Right renal pelvis (tissue), 4 donors: ENCODE measurements around the gene FN3K. TPM values are rescaled to one million over a fixed set of nuclear protein-coding genes. Genes with fewer than 3 reads are reported as not detected.
A peak's percentile ranks its signal among the peaks of the same experiment; 100 is the strongest.

Experiments used
- DNase-seq, 4 donors: peaks; one replicate each; pipeline ENCODE4 v3.0.0-alpha.2; 2013; ENCODE audit warnings: low read depth in 4 of 4, low spot score in 3 of 4, missing footprints in 1 of 4
- polyA plus RNA-seq, 4 donors: library from polyadenylated mRNA; unstranded; fragments of 120-200 nt; gene quantifications; one replicate each; pipeline ENCODE4 v1.2.1, GENCODE V29; 2013; ENCODE audit not compliant: insufficient read length in 4 of 4

The FN3K gene
- polyA plus RNA-seq, 4 donors: 20.1 to 36.3 (median 24.2) TPM

DNA sequence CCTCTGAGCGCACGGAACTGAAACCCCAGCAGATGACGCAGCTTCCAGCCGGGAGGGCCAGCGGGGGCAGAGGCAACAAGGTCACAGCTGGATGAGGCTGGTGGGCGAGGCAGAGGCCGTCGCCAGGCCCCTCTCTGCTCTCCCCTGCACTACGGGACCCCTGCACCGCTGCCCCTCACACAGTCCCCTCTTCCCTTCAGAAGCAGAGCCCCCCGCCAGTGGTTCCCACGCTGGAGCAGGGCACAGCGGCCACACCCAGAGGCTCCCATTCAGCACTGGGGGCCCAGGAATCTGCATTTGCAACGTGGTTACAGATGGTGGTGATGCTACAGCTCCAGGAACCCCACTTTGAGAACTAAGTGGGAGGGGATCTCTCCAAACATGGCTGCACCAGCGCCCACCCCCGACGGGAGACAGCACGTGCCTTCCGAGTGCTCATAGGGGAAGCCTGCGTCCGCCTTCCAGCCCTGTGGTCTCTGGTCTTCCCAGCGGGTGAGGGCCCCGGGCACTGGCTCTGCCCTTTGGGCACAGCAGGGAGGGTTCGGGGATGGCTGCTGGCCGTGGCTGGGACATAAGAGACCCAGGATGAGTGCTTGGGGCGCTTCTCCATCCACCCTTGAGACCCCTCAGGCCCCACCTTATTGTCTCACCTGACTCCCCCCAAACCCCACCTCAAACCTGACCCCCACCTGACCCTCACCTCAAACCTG, 32.2 kb upstream of the FN3K start:
- no peak for DNase-seq

DNA sequence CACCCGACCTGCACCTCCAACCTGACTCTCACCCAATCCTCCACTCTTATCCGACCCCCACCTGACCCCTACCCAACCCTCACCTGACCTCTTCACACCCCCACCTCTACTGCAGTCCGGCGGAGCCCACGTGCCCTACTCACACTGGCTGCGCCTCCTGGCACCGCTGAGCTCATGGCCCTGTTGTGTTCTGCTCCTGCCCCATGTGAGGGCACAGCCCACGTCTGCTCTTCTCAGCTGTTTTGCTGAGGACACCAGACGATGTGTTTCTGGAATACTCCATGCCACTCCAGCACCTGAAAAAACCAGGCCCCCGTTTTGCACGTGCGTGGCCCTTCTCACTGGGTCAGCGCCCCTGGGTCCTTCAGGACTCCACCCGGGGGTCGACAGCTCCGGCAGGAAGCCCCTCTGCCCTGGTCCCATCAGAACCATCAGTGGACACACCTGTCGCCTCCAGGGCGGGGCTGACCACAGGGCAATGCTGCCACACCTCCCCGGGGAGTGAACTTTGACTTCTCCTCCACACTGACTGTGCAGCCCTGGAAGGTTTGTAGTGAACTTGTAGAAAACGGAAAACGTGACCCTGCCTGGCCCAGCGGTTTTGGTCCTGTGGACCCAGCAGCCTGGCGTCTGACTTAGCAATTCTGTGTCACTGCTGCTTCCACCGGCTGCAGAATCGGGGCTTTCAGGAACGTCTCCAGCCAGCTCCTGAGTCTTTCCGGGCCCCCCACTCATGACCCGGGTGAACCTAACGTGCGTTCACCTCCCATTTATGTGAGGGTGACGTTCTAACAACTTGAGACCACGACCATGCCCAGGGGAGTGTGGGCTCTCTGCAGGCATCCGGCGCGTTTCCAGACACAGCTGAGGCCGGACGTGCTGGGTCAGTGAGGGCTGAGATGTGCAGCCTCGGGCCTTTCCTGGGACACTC, 31.2 kb upstream of the FN3K start:
- DNase-seq: no peak

DNA sequence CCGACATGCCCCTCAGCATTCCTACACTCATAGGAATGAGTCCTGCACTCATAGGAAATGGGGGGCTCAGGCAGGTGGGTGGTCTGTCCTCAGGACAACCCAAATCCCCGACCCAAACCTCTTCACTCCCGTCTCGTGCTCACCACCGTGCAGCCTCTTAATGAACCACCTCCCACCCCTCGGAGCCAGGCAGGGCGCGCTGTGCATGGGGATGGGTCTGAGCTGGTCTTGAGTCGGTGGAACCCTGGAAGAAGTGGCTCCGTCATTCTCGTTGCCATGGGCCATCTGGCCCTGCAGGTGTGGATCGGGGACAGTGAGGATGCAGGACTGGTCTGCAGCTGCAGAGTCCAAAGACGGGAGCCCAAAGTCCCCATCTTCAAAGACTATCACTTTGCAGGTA, 30.5 kb upstream of the FN3K start:
- no peak for DNase-seq

DNA sequence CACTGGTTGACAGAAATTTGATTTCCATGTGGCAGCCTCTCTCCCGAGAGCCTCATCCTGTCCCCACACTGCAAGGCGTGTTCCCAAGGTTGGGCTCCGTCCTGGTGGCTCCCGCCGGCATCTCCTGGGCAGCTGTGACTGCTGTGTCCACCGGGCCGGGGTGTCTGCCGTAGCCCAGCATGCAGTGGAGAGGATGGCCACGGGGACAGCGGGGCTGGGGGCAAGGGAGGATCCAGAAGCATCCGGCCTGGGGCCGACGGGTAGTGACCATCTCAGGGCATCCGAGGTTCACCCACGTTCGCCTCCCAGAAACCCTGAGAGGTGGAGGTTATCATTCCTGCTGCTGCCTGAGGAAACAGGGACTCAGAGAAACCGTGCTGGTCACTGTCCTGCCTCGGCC, 29.7 kb upstream of the FN3K start:
- DNase-seq: no peak

DNA sequence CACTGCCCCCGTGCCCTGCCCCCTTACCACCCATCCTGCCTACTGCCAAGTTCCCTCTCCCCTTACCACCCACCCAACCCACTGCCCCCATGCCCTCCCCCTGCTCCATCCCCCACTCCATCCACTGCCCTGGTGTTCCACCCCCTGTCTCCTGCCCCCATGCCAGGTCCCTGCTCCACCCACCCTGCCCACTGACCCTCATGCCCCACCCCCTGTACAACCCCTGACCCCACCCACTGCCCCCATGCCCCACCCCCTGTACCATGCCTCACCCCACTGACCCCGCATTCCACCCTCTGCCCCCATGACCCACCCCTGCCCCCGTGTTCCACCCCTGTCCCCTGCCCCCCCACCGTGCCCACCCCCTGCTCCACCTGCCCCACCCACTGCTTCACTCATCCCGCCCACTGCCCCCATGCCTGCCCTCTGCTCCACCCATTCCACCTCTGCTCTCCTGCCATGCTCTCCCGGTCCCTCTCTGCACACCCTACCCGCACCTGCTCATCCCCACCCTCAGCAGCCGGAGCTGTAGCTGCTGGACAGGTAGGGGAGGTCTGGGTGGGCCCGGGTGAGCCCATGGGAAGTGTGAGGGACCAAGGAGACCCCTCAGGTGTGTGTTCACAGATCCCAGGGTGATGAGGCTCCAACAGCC, 26.3 kb upstream of the FN3K start:
- DNase-seq: no peak

DNA sequence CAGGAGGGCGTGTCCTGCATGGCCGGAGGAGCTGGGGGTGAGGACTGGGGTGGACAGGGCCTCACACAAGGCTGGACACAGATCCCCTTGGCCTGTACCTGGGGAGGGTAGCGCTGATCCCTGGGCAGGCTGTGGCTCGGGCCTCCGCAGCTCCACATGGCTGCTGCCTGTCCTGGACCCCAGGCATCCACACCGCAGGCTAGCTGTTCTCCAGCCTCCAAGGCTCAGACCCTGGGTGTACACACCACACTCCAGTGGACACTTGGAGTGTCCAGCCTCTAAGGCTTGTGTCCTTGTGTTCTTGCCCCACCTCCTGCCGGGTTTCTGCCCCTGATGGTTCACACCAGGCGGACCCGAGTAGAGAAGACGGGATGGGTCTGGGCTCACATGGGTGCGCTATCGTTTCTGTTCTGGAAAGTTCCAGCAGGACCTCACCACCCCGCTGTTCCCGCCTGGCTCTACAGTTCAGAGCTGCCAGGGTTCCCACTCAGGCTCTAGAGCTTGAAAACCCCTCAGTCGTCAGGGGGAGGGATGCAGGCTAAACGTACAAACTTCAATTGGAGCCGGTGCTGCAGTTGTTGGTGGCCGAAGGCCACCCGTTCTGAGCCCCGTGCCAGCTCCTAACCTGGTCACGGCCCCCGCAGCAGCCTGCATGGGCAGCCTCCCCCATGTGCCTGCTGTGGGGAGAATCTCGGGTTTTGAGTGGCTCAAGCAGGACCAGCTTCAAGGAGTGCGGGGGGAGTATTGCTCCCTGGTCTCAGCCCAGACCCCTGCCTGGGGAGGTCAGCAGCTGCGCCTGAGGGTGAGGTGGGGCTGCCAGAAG, 25.5 kb upstream of the FN3K start:
- DNase-seq: no peak

DNA sequence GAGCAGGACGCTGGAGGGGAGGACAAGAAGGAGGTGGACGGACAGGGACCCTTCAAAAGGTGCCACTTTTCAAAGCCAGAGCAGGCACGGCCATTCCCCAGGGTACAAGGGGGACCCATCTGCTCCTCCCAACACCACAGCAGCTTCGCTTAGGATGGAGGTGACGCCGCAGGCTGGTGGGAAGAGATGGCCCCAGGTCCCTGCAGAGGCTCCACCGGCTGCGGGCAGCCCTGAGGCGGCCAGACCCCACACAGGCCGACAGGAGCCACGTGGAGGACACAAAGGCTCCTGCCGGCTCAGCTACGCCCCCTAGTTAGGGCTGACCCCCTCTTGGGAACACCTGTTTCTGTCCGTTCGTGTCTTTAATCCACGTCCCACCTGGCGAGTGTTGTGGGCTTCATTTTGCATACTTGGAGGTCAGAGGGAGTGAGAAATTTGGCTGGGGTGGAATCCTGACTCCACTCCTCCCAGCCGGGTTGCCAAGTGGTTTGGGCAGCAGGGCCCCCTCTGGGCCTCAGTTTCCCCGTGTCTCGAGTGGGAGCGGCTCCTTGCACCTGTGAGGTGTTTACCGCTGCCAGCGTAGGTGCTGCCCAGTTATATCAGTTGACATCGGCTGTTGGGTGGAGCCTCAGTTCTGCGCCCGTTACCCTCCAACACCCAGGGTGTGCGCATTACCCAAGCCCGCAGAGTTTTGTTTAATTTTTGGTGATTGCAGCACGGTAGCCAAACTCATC, 24.7 kb upstream of the FN3K start:
- DNase-seq: no peak

DNA sequence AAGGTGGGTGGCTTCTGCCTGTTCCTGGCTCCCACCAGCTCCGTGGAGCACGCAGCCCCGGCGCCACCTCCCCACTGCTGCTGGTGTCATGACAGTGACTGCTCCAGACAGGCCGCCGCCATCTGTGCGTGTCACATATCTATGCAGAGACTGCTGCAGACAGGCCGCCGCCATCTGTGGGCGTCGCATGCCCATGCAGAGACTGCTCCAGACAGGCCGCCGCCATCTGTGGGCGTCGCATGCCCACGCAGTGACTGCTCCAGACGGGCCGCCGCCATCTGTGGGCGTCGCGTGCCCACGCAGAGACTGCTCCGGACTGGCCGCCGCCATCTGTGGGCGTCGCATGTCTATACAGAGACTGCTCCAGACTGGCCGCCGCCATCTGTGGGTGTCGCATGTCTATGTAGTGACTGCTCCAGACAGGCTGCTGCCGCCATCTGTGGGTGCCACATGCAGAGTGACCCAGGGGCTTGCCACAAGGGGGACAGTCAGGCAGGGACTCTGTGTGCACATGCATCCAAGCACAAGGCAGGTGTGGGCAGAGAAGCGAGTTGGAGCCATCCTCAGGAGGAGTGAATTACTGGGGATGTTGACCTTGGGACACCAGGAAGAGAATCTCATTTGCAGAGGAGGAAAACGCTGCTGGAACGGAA, 22.2 kb upstream of the FN3K start:
- no peak for DNase-seq

DNA sequence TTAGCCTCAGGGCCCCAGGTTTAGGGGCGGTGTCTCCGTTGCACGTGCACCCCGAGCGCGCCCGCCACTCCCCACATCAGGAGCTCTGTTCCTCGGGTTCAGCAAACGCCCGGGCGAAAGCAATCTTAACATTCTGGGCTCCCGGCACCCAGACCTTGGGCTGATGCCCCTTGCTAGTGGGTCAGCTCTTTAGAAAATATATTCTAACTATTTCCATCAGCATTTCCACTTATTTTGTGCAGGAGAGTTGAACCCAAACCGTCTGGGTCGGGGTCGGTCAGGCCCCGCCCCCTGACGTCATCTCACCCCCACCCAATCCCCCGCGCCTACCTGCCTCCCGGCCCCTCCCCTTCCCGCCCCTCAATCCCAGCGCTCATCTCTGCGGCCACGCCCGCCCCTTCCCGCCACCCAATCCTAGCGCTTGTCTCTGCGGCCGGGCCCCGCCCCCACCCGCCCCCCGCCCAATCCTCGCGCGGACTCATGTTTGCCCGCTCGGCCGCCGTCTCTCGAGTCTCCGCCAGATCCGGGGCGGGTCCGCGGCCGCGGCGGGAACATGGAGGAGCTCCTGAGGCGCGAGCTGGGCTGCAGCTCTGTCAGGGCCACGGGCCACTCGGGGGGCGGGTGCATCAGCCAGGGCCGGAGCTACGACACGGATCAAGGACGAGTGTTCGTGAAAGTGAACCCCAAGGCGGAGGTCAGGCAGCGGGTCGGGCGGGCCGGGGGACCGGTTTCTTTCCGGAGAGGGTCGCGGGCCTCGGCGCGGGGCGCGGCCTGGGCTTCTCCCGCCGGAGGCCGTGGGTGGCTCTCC, 19.0 kb upstream of the FN3K start, which contains the start of gene FN3KRP:
Gene FN3KRP (plus strand): TSS at position 504 of the 808 bp plus-strand sequence. CDS start 50 bp downstream, at position 554.
- DNase-seq: peak; percentile 84 to 92 (median 90)

DNA sequence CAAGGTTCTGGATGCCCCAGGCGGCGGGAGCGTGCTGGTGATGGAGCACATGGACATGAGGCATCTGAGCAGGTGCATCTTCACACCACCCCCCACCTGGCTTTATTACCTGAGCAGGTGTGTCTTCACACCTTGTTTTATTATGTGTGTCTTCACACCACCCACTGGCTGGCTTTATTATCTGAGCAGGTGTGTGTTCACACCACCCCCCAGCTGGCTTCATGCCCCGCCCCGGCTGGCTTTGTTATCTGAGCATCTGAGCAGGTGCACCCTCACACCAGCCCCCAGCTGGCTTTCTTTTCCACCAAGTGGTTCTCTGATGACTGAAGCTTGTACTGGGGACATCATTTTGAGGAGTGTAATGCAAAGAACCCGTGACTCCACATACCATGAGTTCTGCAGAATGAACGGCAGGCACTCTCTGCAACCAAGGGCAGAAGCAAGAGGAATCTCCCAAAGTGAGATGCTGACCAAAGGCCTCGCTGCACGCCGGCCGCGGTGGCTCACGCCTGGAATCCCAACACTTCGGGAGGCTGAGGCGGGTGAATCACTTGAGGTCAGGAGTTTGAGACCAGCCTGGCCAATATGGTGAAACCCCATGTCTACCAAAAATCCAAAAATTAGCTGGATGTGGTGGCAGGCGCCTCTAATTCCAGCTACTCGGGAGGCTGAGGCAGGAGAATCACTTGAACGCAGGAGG, 16.3 kb upstream of the FN3K start:
- DNase-seq: no peak

DNA sequence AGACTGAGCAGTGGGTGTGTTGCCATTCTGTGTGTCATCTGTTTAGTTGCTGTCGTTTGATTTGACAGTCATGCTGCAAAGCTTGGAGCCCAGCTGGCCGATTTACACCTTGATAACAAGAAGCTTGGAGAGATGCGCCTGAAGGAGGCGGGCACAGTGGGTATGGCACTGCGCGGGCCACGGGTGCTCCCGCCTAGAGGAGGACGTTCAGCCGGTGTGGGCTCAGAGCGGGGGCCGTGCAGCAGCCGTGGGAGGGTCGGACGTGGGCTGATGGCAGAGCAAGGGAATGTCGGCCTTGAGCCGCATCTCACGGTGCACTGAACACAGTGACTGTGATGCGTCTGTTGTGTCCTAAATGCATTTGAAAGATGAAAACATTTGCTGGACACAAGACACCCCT, 15.2 kb upstream of the FN3K start:
- DNase-seq: no peak

DNA sequence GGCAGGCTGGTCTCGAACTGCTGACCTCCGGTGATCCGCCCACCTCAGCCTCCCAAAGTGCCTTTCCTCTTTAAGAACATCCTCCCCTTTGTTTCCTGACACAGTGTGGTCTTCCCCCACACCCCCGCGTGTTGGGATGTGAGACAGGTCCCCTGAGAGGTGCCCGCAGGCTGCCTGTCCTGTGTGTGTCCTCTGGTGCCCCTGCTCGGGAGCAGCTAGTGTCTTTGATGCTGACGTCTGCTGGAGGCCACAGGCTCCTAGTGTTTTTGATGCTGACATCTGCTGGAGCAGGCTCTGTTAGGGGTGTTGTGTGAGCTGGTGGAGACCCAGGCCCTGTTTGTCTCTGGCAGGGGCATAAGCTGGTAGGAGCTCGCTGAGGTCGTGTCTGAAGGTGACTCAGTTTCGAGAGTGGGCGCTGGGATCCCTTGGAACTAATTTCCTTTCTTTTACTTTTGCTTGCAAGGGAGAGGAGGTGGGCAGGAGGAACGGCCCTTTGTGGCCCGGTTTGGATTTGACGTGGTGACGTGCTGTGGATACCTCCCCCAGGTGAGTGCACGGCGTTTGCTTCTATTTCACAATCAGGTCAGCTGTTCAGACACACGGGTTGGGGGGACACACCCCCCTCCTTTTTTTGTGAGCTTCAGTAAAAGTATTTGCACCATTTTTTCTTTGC, 12.9 kb upstream of the FN3K start:
- no peak for DNase-seq

DNA sequence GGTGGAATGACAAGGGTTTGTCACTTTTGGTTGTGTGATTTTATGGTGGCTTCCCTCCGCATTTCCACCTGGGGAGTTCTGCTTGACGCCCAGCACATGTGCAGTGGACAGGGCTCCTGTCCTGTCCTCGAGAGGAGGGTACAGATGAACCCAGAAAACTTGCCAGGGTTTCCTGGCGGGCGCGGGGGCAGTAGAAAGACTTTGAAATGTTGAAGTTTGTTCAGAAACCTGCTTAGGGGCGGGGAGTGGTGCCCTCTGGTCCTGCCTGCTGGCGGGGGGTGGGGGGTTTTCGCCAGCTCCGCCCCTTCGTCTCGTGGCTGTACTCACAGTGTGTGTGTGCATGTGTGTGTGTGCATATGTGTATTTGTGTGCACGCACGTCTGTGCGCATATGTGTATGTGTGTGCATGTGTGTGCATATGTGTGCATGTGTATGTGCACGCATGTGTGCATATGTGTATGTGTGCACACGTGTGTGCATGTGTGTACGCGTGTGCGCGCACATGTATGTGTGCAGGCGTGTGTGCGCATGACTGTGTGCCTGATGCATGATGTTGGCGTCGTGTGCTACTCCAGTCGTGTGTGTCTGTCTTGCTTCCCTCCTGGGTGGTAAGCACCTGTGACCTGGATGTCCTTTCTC, 12.1 kb upstream of the FN3K start:
- no peak for DNase-seq

DNA sequence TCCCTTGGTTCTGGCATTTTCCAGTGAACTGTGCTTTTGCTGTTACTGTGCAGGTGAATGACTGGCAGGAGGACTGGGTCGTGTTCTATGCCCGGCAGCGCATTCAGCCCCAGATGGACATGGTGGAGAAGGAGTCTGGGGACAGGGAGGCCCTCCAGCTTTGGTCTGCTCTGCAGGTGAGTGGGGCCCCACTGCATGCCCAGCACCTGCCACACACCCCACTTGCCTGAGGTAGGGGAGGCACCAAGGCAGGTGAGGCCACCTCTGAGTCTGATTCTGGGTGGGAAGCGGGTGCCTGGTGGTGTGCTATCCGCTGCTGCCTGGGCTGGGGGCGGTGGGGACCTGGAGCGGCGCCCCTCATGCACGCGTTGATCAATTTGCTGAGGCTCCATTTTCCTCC, 9.0 kb upstream of the FN3K start:
- no peak for DNase-seq

DNA sequence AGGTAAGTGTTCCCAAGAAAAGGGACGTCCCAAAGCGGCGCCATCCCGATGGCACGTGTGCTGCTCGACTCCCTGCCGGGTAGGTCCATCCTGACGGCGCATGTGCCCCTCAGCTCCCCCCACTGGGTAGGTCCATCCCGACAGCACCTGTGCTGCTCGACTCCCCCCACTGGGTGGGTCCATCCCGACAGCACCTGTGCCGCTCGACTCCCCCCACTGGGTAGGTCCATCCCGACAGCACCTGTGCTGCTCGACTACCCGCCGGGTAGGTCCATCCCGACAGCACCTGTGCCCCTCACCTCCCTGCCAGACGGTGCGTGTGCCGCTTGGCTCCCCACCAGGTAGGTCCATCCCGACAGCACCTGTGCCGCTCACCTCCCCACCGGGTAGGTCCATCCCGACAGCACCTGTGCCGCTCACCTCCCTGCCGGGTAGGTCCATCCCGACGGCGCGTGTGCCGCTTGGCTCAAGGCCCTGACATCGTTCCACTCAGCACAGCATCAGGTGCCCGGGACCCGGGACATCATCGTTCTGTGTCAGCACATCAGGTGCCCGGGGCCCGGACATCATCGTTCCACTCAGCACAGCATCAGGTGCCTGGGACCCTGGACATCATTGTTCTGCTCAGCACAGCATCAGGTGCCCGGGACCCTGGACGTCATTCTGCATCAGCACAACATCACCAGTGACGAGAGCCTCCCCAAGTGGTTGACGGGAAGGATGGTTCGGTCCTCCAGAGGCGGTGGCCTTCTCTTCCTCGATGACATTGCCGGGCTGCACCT, 5.7 kb upstream of the FN3K start:
- no peak for DNase-seq

DNA sequence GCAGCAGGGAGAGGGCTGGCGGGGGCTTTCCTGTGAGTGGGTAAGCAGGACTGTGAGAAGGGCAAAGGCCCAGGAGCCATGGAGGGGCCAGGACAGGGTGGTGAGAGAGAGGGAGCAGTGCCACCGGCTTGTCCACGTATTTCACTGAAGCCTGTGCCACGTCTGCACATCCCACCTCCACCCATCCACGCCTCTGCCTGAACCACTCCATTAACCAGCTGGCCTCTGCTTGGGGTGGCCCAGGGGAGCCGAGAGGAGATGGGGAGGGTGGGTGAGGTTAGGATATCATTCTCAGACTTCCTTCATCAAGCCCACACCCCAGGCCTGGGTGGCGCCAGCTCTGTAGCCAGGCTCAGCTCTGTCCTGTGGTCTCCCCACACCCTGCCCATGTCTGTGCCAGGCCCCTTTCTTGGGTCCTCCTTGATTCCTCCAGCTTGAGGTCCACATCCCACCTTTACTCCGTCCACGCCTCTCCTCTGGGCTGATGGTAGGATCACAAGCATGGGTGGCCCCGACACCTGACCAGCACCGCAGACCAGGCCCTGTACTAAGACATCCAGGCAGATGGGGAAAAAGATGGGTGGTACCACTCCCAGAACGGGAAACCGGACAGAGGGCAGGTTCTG, 3.2 kb upstream of the FN3K start:
- DNase-seq: no peak
